BJ (cell line): Measurements from ENCODE around the gene MT2A. TPM values are rescaled to one million over a fixed set of nuclear protein-coding genes. Genes with fewer than 3 reads are reported as not detected.
A peak's percentile ranks its signal among the peaks of the same experiment; 100 is the strongest.

Source experiments
- CTCF ChIA-PET: fragments of 350-600 bp; formaldehyde crosslinking; extraction: SDS; loops from one replicate; lab custom pipeline; 2021; ENCODE audit warnings: antibody characterized with exemption, inconsistent platforms; lab: Yijun Ruan, JAX
- POLR2A ChIA-PET: fragments of 300-600 bp; sonication (Branson Sonifier 250); formaldehyde crosslinking; extraction: SDS; loops from one replicate; lab custom pipeline; 2021; ENCODE audit warnings: antibody characterized with exemption; lab: Charles Lee
- DNase-seq: peaks from one replicate; pipeline ENCODE4 v3.0.0-alpha.2; 2011; ENCODE audit warnings: low read depth
- H3K27me3 ChIP-seq: 2 replicates; pipeline ENCODE4 v1.6.0; 2011; ENCODE audit warnings: low read length; ENCODE audit not compliant: control insufficient read depth, insufficient read depth
- H3K36me3 ChIP-seq: 2 replicates; pipeline ENCODE4 v1.5.1; 2011; ENCODE audit warnings: low read length; ENCODE audit not compliant: control insufficient read depth, insufficient read depth
- H3K4me3 ChIP-seq: 2 replicates; pipeline ENCODE4 v1.5.1; 2011; ENCODE audit warnings: low read depth, mild to moderate bottlenecking, control low read depth, low read length
- polyA plus RNA-seq: library from polyadenylated mRNA; depleted of rRNA; stranded (reverse); fragments of >200 nt; gene quantifications from 2 replicates; pipeline ENCODE4 v1.2.3, GENCODE V29; 2011
- TF ChIP-seq, protein P1 (sequence below): IDR thresholded peaks from 2 replicates; pipeline ENCODE4 v1.5.1; 2011; ENCODE audit warnings: low read depth, mild to moderate bottlenecking, control low read depth, inconsistent platforms, low read length, moderate library complexity; ENCODE audit not compliant: insufficient read depth

MT2A gene
- polyA plus RNA-seq, 1 experiment: 167 TPM

DNA sequence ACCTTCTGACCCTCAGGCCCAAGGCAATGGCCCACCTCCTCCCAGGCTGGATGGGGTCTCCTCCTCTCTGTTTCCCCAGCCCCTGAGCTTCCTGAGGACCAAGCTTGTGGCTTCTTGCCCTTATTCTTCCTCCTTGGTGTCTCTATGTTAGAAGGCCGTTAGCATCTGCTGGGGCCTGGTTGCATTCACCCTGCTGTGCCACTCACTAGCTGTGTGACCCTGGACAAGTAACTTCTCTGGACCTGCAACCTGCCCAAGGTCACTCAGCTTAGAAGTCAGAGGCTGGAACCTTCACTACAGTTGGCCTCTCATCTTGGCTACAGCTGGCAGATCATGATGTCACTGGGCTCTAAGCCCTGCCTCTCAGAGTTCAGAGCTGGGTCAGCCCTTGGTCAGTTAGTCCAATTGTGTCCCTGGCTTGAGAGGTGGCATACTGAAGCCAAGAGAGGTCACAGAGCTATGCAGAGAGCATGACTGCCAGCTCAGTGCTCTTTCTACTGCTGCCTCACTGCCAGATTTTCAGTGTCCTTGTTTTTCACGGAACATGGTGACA, 3.0 kb downstream of the MT2A start:
- no peak for DNase-seq
- CTCF ChIA-PET: interaction anchor here (0.6 to 1.5 kb wide), 4 partner anchors 11 to 65 kb away, joined by 3 to 5 read pairs (median 4); partner anchors contain the start of gene MT1E
- H3K4me3 ChIP-seq: no peak overlapping the region
- H3K27me3 ChIP-seq: no peaks in the 10 kb centered on the region
- POLR2A ChIA-PET: interaction anchor here (1.4 kb wide), 1 partner anchor 14 kb away, joined by 3 read pairs; the partner anchor contains the start of gene MT1E
- TF ChIP-seq, protein P1, sequence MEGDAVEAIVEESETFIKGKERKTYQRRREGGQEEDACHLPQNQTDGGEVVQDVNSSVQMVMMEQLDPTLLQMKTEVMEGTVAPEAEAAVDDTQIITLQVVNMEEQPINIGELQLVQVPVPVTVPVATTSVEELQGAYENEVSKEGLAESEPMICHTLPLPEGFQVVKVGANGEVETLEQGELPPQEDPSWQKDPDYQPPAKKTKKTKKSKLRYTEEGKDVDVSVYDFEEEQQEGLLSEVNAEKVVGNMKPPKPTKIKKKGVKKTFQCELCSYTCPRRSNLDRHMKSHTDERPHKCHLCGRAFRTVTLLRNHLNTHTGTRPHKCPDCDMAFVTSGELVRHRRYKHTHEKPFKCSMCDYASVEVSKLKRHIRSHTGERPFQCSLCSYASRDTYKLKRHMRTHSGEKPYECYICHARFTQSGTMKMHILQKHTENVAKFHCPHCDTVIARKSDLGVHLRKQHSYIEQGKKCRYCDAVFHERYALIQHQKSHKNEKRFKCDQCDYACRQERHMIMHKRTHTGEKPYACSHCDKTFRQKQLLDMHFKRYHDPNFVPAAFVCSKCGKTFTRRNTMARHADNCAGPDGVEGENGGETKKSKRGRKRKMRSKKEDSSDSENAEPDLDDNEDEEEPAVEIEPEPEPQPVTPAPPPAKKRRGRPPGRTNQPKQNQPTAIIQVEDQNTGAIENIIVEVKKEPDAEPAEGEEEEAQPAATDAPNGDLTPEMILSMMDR: no peak
- H3K36me3 ChIP-seq: no peaks in the 10 kb centered on the region

DNA sequence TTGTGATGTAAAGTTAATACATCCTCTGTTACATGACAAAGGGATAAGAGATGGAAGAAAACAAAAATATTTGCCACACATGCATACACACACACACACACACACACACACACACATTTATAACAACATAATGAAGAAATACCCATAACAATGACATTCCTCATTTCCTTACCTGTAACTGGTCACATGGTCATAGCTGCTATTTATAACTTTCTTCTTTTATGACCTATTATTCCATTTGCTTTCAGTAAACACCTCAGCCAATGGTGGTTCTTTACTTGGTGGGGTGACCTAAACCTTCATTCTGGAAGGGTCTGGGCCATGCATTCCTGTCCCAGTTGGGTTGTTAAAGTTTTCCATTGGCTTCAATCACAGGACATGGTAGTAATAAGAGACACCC, 5.3 kb downstream of the MT2A start:
- ChIA-PET CTCF (interaction anchor here (0.6 to 1.5 kb wide), 3 partner anchors 10 to 88 kb away, joined by 3 to 7 read pairs (median 3); no protein-coding TSS in a partner anchor), POLR2A (no interaction called here)

DNA sequence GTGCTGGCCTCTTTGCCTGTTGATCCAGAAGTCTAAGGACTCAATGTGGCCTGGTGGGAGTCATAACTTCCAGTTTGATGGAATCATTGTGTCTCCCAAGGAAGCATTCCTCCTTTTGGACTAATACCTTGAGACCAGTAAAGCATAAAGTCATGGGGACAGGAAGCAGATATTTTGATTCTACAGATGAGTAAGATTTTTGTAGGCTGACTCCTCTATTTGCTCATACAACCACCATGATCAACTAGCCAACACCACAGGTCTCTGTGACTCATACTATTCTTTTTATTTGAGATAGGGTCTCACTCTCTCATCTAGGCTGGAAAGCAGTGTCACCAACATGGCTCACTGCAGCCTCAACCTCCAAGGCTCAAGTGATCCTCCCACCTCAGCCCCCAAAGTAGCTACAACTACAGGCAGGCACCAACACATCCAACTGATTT, 6.2 kb downstream of the MT2A start:
- POLR2A ChIA-PET: no interaction called here

More for the DNA sequence above, 5.3 kb downstream of the MT2A start:
- TF ChIP-seq, protein P1: no peak
- Histone ChIP-seq H3K36me3 (no peaks in the 10 kb centered on the region), H3K27me3 (no peaks in the 10 kb centered on the region), H3K4me3 (no peak overlapping the region)
- DNase-seq: no peak

DNA sequence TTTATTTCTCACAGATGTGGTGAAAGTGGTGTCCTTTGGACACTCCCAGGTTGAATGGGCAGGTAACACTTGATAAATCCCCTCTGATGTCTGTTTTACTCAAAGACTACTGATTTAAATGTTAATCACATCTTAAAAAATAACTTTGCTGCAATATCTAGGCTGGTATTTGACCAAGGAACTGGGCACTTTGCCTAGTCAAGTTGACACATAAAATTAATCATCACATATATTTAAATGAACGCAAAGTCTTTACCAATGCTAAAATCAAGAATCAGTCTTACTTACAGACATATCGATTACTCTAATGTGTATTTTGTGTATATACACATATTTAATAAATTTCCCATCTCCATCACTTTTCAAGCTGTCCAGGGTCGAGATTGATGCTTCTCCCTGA, 7.0 kb downstream of the MT2A start:
- DNase-seq: no peak
- Histone ChIP-seq H3K4me3 (no peak overlapping the region), H3K36me3 (no peaks in the 10 kb centered on the region), H3K27me3 (no peaks in the 10 kb centered on the region)
- TF ChIP-seq, protein P1: no peak
- CTCF ChIA-PET: interaction anchor here (0.6 kb wide), 1 partner anchor 59 kb away, joined by 4 read pairs; no protein-coding TSS in a partner anchor
- POLR2A ChIA-PET: no interaction called here

More for the DNA sequence above, 6.2 kb downstream of the MT2A start:
- TF ChIP-seq, protein P1: no peak
- Histone ChIP-seq H3K4me3 (no peak overlapping the region), H3K27me3 (no peaks in the 10 kb centered on the region), H3K36me3 (no peaks in the 10 kb centered on the region)
- DNase-seq: no peak
- CTCF ChIA-PET: interaction anchor here (0.6 kb wide), 1 partner anchor 60 kb away, joined by 4 read pairs; no protein-coding TSS in a partner anchor

DNA sequence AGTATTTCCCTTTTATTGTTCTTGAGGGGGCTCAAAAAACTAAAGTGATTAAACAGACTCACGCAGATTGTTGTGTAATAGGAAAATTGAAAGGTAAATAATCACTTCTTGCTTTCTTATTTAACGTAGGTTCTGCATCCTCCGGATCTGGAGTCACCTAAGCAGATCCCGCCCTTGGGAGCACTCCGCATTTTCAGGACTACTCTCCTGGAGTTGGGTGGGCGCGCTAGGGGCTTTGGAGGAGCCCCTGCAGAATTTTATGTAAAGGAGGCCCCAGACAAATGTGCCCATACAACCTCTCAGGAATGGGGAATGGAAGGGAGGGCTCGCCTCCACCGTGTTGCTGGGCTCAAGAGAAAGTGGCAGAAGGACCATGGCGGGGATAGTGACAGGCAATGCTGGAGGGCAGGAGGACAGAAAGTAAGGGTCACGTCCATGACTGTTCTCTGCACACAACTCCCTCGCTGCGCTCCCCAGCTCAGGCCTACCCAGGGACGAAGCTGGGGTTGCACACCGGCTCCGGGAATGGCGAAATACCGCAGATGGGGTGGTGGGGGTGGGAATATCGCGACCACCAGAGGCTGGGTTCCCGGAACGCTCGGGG, 8.3 kb downstream of the MT2A start:
- Histone ChIP-seq H3K36me3 (no peaks in the 10 kb centered on the region), H3K27me3 (no peaks in the 10 kb centered on the region), H3K4me3 (peak overlapping the region; percentile 34)
- TF ChIP-seq, protein P1: no peak
- CTCF ChIA-PET: interaction anchor here (1.3 kb wide), 1 partner anchor 9 kb away, joined by 3 read pairs; the partner anchor contains the start of gene MT1E
- POLR2A ChIA-PET: interaction anchor here (1.2 kb wide), 1 partner anchor 9 kb away, joined by 17 read pairs; the partner anchor contains the start of gene MT1E
- no peak for DNase-seq
